H1 (cell line): ENCODE measurements around the gene TGFA. TPM values are rescaled to one million over a fixed set of nuclear protein-coding genes. Genes with fewer than 3 reads are reported as not detected.

Source experiments
- CTCF ChIA-PET: fragments of 300-600 bp; sonication (Branson Sonifier 250); formaldehyde crosslinking; loops from one replicate; lab custom pipeline; 2021; ENCODE audit not compliant: partially characterized antibody; lab: Charles Lee
- POLR2A ChIA-PET: fragments of 300-600 bp; sonication (Branson Sonifier 250); formaldehyde crosslinking; loops from one replicate; lab custom pipeline; 2021; ENCODE audit warnings: inconsistent platforms; ENCODE audit not compliant: partially characterized antibody; lab: Charles Lee
- DNase-seq, 2 experiments: peaks; one replicate each; pipeline versions ENCODE4 v3.0.0 to v3.0.0-alpha.2; 2010 to 2022; ENCODE audit warnings: low spot score in 2 of 2, low read depth in 1 of 2, mixed read lengths in 1 of 2
- FAIRE-seq: peaks from 2 replicates; lab custom pipeline; 2011; peaks lifted over from hg19 to GRCh38; lab: Jason Lieb, UNC
- H2AFZ ChIP-seq: 2 replicates; pipeline ENCODE4 v1.8.1; 2012; ENCODE audit warnings: low read length, inconsistent platforms
- H2AK5ac ChIP-seq: 2 replicates; pipeline ENCODE4 v1.6.1; 2013; ENCODE audit warnings: low read depth, low read length
- H2BK120ac ChIP-seq: replicated peaks from 2 replicates; pipeline ENCODE3; 2013; ENCODE audit warnings: low read depth, low read length, inconsistent platforms
- H2BK12ac ChIP-seq: 2 replicates; pipeline ENCODE4 v1.6.1; 2013; ENCODE audit warnings: low read depth, low read length
- H2BK15ac ChIP-seq: 2 replicates; pipeline ENCODE4 v1.6.1; 2013; ENCODE audit warnings: low read length
- H2BK20ac ChIP-seq: 2 replicates; pipeline ENCODE4 v1.6.1; 2013; ENCODE audit warnings: low read length
- H2BK5ac ChIP-seq: 2 replicates; pipeline ENCODE4 v1.6.1; 2013; ENCODE audit warnings: low read depth, low read length
- H3K14ac ChIP-seq: 2 replicates; pipeline ENCODE4 v1.6.1; 2013; ENCODE audit warnings: inconsistent platforms; ENCODE audit not compliant: insufficient read length
- H3K18ac ChIP-seq: 2 replicates; pipeline ENCODE4 v1.6.1; 2013; ENCODE audit warnings: low read length; ENCODE audit errors: extremely low read depth
- H3K23ac ChIP-seq: 2 replicates; pipeline ENCODE4 v1.6.1; 2013; ENCODE audit warnings: inconsistent platforms; ENCODE audit not compliant: insufficient read length
- H3K23me2 ChIP-seq: 2 replicates; pipeline ENCODE4 v1.6.1; 2013; ENCODE audit warnings: low read depth, low read length
- H3K27ac ChIP-seq: 2 replicates; pipeline ENCODE4 v1.6.1; 2011; ENCODE audit warnings: low read depth, low read length, inconsistent platforms
- H3K27me3 ChIP-seq, 4 experiments: replicated peaks in 1 of 4; 1 replicate in 1 of 4; 2 replicates in 3 of 4; pipeline versions ENCODE4 v1.6.1 to v1.8.1; 2011 to 2013; ENCODE audit warnings: low read length in 3 of 4, mild to moderate bottlenecking in 3 of 4, inconsistent platforms in 2 of 4, mixed read lengths in 2 of 4, moderate library complexity in 1 of 4; ENCODE audit not compliant: control insufficient read depth in 3 of 4, insufficient read depth in 3 of 4; ENCODE audit errors: extremely low read depth in 1 of 4
- H3K36me3 ChIP-seq, 4 experiments: 2 replicates each; pipeline versions ENCODE4 v1.6.1 to v1.8.1; 2011 to 2013; ENCODE audit warnings: mild to moderate bottlenecking in 4 of 4, low read length in 3 of 4, moderate library complexity in 2 of 4, control low read depth in 1 of 4, inconsistent platforms in 1 of 4; ENCODE audit not compliant: insufficient read depth in 4 of 4, control insufficient read depth in 2 of 4
- H3K4ac ChIP-seq: replicated peaks from 2 replicates; pipeline ENCODE3; 2013; ENCODE audit warnings: low read length, low read depth, mixed read lengths, inconsistent platforms; ENCODE audit not compliant: insufficient read length
- H3K4me1 ChIP-seq, 4 experiments: replicated peaks in 1 of 4; 1 replicate in 1 of 4; 2 replicates in 3 of 4; pipeline versions ENCODE4 v1.6.1 to v1.8.1; 2011 to 2013; ENCODE audit warnings: low read length in 3 of 4, inconsistent platforms in 2 of 4, mixed read lengths in 1 of 4; ENCODE audit not compliant: insufficient read depth in 4 of 4, control insufficient read depth in 3 of 4
- H3K4me2 ChIP-seq, 2 experiments: 2 replicates each; pipeline versions ENCODE4 v1.6.1 to v1.8.1; 2011 to 2013; ENCODE audit warnings: low read depth in 2 of 2, low read length in 2 of 2, control low read depth in 1 of 2, inconsistent platforms in 1 of 2, mild to moderate bottlenecking in 1 of 2; ENCODE audit not compliant: insufficient read depth in 1 of 2
- H3K4me3 ChIP-seq, 4 experiments: fragments of 200-600, 300-600 bp in 1 of 4; sonication (generic), shearing (Covaris generic), sonication (Bioruptor Twin) in 1 of 4; 2 replicates each; pipeline versions ENCODE4 v1.5.1 to v1.8.1; 2011 to 2016; ENCODE audit warnings: low read length in 4 of 4, low read depth in 3 of 4, control low read depth in 2 of 4, inconsistent platforms in 2 of 4, mild to moderate bottlenecking in 2 of 4, mixed read lengths in 1 of 4, moderate library complexity in 1 of 4; ENCODE audit not compliant: insufficient read depth in 2 of 4; ENCODE audit errors: extremely low read depth in 1 of 4
- H3K56ac ChIP-seq: replicated peaks from 2 replicates; pipeline ENCODE3; 2013; ENCODE audit warnings: low read depth, mild to moderate bottlenecking, mixed read lengths, low read length, inconsistent platforms; ENCODE audit not compliant: insufficient read length
- H3K79me1 ChIP-seq: 2 replicates; pipeline ENCODE4 v1.6.1; 2013; ENCODE audit warnings: low read depth, low read length, control low read depth
- H3K79me2 ChIP-seq, 2 experiments: 2 replicates each; pipeline versions ENCODE4 v1.6.1 to v1.8.1; 2012 to 2013; ENCODE audit warnings: low read length in 2 of 2, mild to moderate bottlenecking in 2 of 2, inconsistent platforms in 1 of 2; ENCODE audit not compliant: insufficient read depth in 2 of 2, control insufficient read depth in 1 of 2
- H3K9ac ChIP-seq, 4 experiments: replicated peaks in 1 of 4; 1 replicate in 1 of 4; 2 replicates in 3 of 4; pipeline versions ENCODE4 v1.6.1 to v1.8.1; 2011 to 2013; ENCODE audit warnings: low read depth in 3 of 4, low read length in 3 of 4, control low read depth in 2 of 4, mild to moderate bottlenecking in 2 of 4, moderate library complexity in 2 of 4, inconsistent platforms in 1 of 4; ENCODE audit errors: extremely low read depth in 1 of 4
- H3K9me3 ChIP-seq, 2 experiments: 2 replicates each; pipeline versions ENCODE4 v1.6.1 to v1.8.1; 2012 to 2013; ENCODE audit warnings: mild to moderate bottlenecking in 2 of 2, moderate library complexity in 2 of 2, control low read depth in 1 of 2, inconsistent platforms in 1 of 2, low read depth in 1 of 2, low read length in 1 of 2, mixed read lengths in 1 of 2; ENCODE audit not compliant: insufficient read depth in 2 of 2
- H4K20me1 ChIP-seq, 2 experiments: replicated peaks in 1 of 2; 2 replicates each; pipeline versions ENCODE3 to v1.8.1; 2011 to 2013; ENCODE audit warnings: inconsistent platforms in 2 of 2, low read length in 2 of 2, mild to moderate bottlenecking in 1 of 2; ENCODE audit not compliant: insufficient read depth in 2 of 2, control insufficient read depth in 1 of 2
- H4K5ac ChIP-seq: 2 replicates; pipeline ENCODE4 v1.6.1; 2013; ENCODE audit warnings: low read length, low read depth, mixed read lengths, inconsistent platforms; ENCODE audit not compliant: insufficient read length
- H4K8ac ChIP-seq: 2 replicates; pipeline ENCODE4 v1.8.0; 2013; ENCODE audit warnings: mild to moderate bottlenecking, moderate library complexity, low read length, inconsistent platforms; ENCODE audit not compliant: insufficient read depth; ENCODE audit errors: extremely low read depth
- H4K91ac ChIP-seq: replicated peaks from 2 replicates; pipeline ENCODE3; 2013; ENCODE audit warnings: low read length, mixed read lengths, inconsistent platforms; ENCODE audit not compliant: insufficient read length
- CEBPB ChIP-seq: IDR thresholded peaks from 2 replicates; pipeline ENCODE4 v1.6.1; 2012; ENCODE audit warnings: low read depth, low read length
- EGR1 ChIP-seq: IDR thresholded peaks from 2 replicates; pipeline ENCODE4 v1.6.1; 2011; ENCODE audit warnings: low read depth, low read length, borderline replicate concordance
- GABPA ChIP-seq: IDR thresholded peaks from 2 replicates; pipeline ENCODE4 v1.6.1; 2011; ENCODE audit warnings: mild to moderate bottlenecking, low read length, moderate library complexity, borderline replicate concordance; ENCODE audit not compliant: insufficient read depth
- KDM5A ChIP-seq: fragments of 200-600 bp; IDR thresholded peaks from 2 replicates; pipeline ENCODE4 v1.7.1; 2012; ENCODE audit warnings: mild to moderate bottlenecking, low read length, inconsistent platforms, mixed read lengths
- POU5F1 ChIP-seq: IDR thresholded peaks from 2 replicates; pipeline ENCODE4 v1.6.1; 2011; ENCODE audit warnings: low read depth, mild to moderate bottlenecking, low read length, moderate library complexity
- RXRA ChIP-seq: IDR thresholded peaks from 2 replicates; pipeline ENCODE4 v1.6.1; 2011; ENCODE audit warnings: low read depth, mild to moderate bottlenecking, low read length, moderate library complexity; ENCODE audit not compliant: insufficient read depth
- SIX5 ChIP-seq: IDR thresholded peaks from 2 replicates; pipeline ENCODE4 v1.6.1; 2011; ENCODE audit warnings: mild to moderate bottlenecking, low read depth, low read length
- SRF ChIP-seq: IDR thresholded peaks from 2 replicates; pipeline ENCODE4 v1.6.1; 2011; ENCODE audit warnings: mild to moderate bottlenecking, low read depth, low read length, moderate library complexity
- SUZ12 ChIP-seq: fragments of 200-600 bp; sonication (generic); IDR thresholded peaks from 2 replicates; pipeline ENCODE4 v1.6.1; 2012; ENCODE audit warnings: mild to moderate bottlenecking, inconsistent platforms, low read length, moderate library complexity, mixed read lengths
- TEAD4 ChIP-seq: IDR thresholded peaks from 2 replicates; pipeline ENCODE4 v1.6.1; 2012; ENCODE audit warnings: low read depth, low read length, inconsistent platforms, mixed read lengths
- WGBS, 2 experiments: shearing (Covaris generic) in 1 of 2; methylation state at CpG; one replicate each; pipeline versions ENCODE4 v1.1.6 to v1.1.7; 2013 to 2015; ENCODE audit warnings: low lambda C conversion rate in 2 of 2, mixed read lengths in 2 of 2, inconsistent platforms in 1 of 2, low coverage in 1 of 2, missing lambda C conversion rate in 1 of 2; ENCODE audit not compliant: insufficient replicate concordance in 2 of 2, insufficient coverage in 1 of 2, insufficient read length in 1 of 2; ENCODE audit errors: extremely low coverage in 1 of 2, missing lambda C conversion rate in 1 of 2; 5-methylcytosine and 5-hydroxymethylcytosine counted together
- polyA plus RNA-seq, 7 experiments: library from polyadenylated mRNA; depleted of rRNA in 3 of 7; stranded (reverse) in 5 of 7; unstranded in 2 of 7; fragments of >200 nt in 5 of 7; fragments of 200-250 nt in 2 of 7; gene quantifications; 1 replicate in 5 of 7; 2 replicates in 1 of 7; 4 replicates in 1 of 7; pipeline versions ENCODE4 v1.2.1 to v1.2.3, GENCODE V29; 2011 to 2013; ENCODE audit warnings: missing spikeins in 2 of 7, mixed read lengths in 2 of 7
- total RNA-seq: library from RNA; stranded (reverse); fragmentation: NEBNext Ultra II Directional; extraction: Animal tissue kit (Norgen Biotek cat#: 25700); gene quantifications from 2 replicates; pipeline ENCODE4 v1.2.1, GENCODE V29; 2021

TGFA gene
- total and polyA plus RNA-seq, 2 of the 8 experiments (the other 6 are each of a cell fraction or from before 2014, with no cell fraction given), result 1.8 to 3.7 TPM

- Histone ChIP-seq H3K23ac (no peak overlapping the region), H2BK20ac (no peak overlapping the region), H2BK15ac (no peak overlapping the region), H2BK5ac (no peak overlapping the region), H3K4me3 (no peak overlapping the region), H3K23me2 (peaks cover 2% of the 10 kb centered on the region; the same call in 1 of the 2 replicates), H3K56ac (no peak overlapping the region), H3K9me3 (no peaks in the 10 kb centered on the region), H2AFZ (no peak overlapping the region), H4K91ac (no peak overlapping the region), H2BK12ac (no peak overlapping the region), H3K4me1 (no peaks in the 10 kb centered on the region), H3K79me2 (no peaks in the 10 kb centered on the region), H2BK120ac (no peak overlapping the region), H3K9ac (no peak overlapping the region), H3K4me2 (no peak overlapping the region), H3K27ac (no peak overlapping the region), H3K14ac (no peak overlapping the region), H3K27me3 (peaks cover 14 to 48% (median 21%) of the 10 kb centered on the region in 4 experiments), H4K20me1 (no peaks in the 10 kb centered on the region), H3K4ac (no peak overlapping the region), H4K8ac (no peak overlapping the region), H4K5ac (no peak overlapping the region), H3K79me1 (no peaks in the 10 kb centered on the region), H3K18ac (no peak overlapping the region), H2AK5ac (no peak overlapping the region), H3K36me3 (no peaks in the 10 kb centered on the region)
- 71% methylated on average over 1 of the region's 1 CpG; no CpG with 5 or more reads in 1 of the 2 experiments for WGBS, 2 experiments
- CTCF ChIA-PET, result no interaction called here
- TF ChIP-seq GABPA (no peak), KDM5A (no peak), TEAD4 (no peak), RXRA (no peak), EGR1 (no peak), CEBPB (no peak), SRF (no peak), POU5F1 (no peak), SUZ12 (no peak), SIX5 (no peak)
- no peak for DNase-seq
- POLR2A ChIA-PET, result no interaction called here
- FAIRE-seq, result no peak
These were observed 118.5 kb downstream of the TGFA start for GRCh38 chr2:70435138-70435537.
